ENCODE measurements around the gene GOLGA6L7.
"Not testable (repeated sequence)": the region's sequence is repeated elsewhere in the genome, so short reads cannot be mapped to it uniquely, and the experiment has no call there.

The GOLGA6L7 gene

GRCh38 chr15:28848521-28848920, at the start of gene GOLGA6L7:
Gene GOLGA6L7 (minus strand): TSS chr15:28848644. CDS start chr15:28848549, 95 bp downstream.
- DNase-seq = not testable (repeated sequence)

GRCh38 chr15:28897861-28898585, 49.6 kb upstream of the GOLGA6L7 start:
- DNase-seq = no peak

- DNase-seq = no peak
Observed at GRCh38 chr15:28896951-28897350, 48.5 kb upstream of the GOLGA6L7 start.

GRCh38 chr15:28895566-28895965, 47.1 kb upstream of the GOLGA6L7 start:
- DNase-seq = no peak

GRCh38 chr15:28895146-28895545, 46.7 kb upstream of the GOLGA6L7 start:
- no peak for DNase-seq

GRCh38 chr15:28894631-28895030, 46.2 kb upstream of the GOLGA6L7 start:
- DNase-seq = no peak

GRCh38 chr15:28892789-28893610, 44.6 kb upstream of the GOLGA6L7 start:
- peak; percentile 80 to 90 for DNase-seq

- no peak for DNase-seq
Observed at GRCh38 chr15:28891588-28891987, 43.1 kb upstream of the GOLGA6L7 start.

- DNase-seq = no peak
Observed at GRCh38 chr15:28890711-28891495, 42.5 kb upstream of the GOLGA6L7 start.

- peak; percentile 42 to 73 for DNase-seq
Observed at GRCh38 chr15:28890291-28890690, 41.8 kb upstream of the GOLGA6L7 start.

GRCh38 chr15:28889871-28890270, 41.4 kb upstream of the GOLGA6L7 start:
- not testable (repeated sequence) for DNase-seq

GRCh38 chr15:28889346-28889745, 40.9 kb upstream of the GOLGA6L7 start:
- DNase-seq = peak; percentile 36 to 69

GRCh38 chr15:28888900-28889299, 40.5 kb upstream of the GOLGA6L7 start:
- no peak for DNase-seq

- no peak for DNase-seq
Observed at GRCh38 chr15:28888302-28888894, 40.0 kb upstream of the GOLGA6L7 start.

- DNase-seq = peak in 1 of 2 experiments; percentile 46
Observed at GRCh38 chr15:28887339-28888174, 39.1 kb upstream of the GOLGA6L7 start.

GRCh38 chr15:28886431-28887338, 38.2 kb upstream of the GOLGA6L7 start:
- peak in 1 of 2 experiments; percentile 49 for DNase-seq

GRCh38 chr15:28885630-28886430, 37.4 kb upstream of the GOLGA6L7 start, which contains the start of gene APBA2:
Gene APBA2 (plus strand): TSS chr15:28885974. CDS start chr15:29053885, 167,911 bp downstream.
- DNase-seq = peak in 1 of 2 experiments; percentile 56

GRCh38 chr15:28885128-28885629, 36.7 kb upstream of the GOLGA6L7 start:
- no peak for DNase-seq

All from NCI-H524 (cell line).